ENCODE data around the gene HSF5.

The HSF5 gene

GRCh38 chr17:58487589-58488427, at the start of gene HSF5:
HSF5 (minus strand) TSS chr17:58488408; CDS start chr17:58488274, 134 bp downstream.
- TF ChIP-seq OSR1 (CRISPR knock-in tag; IDR thresholded peaks at IDR 0.05), result no peak
- TF ChIP-seq TSHZ2 (CRISPR knock-in tag; IDR thresholded peaks at IDR 0.05), result no peak
- no peak for TF ChIP-seq POU6F1 (CRISPR knock-in tag; IDR thresholded peaks at IDR 0.05; ENCODE audit: borderline replicate concordance, low read depth)
- TF ChIP-seq ARNTL (CRISPR knock-in tag; IDR thresholded peaks at IDR 0.05; ENCODE audit: borderline replicate concordance, low read depth), result no peak
- no peak for TF ChIP-seq BACH2 (CRISPR knock-in tag; IDR thresholded peaks at IDR 0.05; ENCODE audit: borderline replicate concordance)
- no peak; the same call in 2 of the 3 replicates for ATAC-seq

GRCh38 chr17:58537266-58537665, 49.1 kb upstream of the HSF5 start:
- TF ChIP-seq POU6F1 (CRISPR knock-in tag; IDR thresholded peaks at IDR 0.05; ENCODE audit: borderline replicate concordance, low read depth) (no peak), CSRNP3 (CRISPR knock-in tag; IDR thresholded peaks at IDR 0.05) (no peak), SNAI2 (CRISPR knock-in tag; IDR thresholded peaks at IDR 0.05) (no peak), ZC3H10 (CRISPR knock-in tag; IDR thresholded peaks at IDR 0.05) (no peak), BACH2 (CRISPR knock-in tag; IDR thresholded peaks at IDR 0.05; ENCODE audit: borderline replicate concordance) (no peak), ZNF565 (CRISPR knock-in tag; conservative IDR thresholded peaks at IDR 0.05; ENCODE audit: low read depth) (no peak), ZFP30 (CRISPR knock-in tag; IDR thresholded peaks at IDR 0.05) (no peak), ZNF70 (CRISPR knock-in tag; IDR thresholded peaks at IDR 0.05) (no peak), ISL1 (CRISPR knock-in tag; IDR thresholded peaks at IDR 0.05) (no peak), TOX (CRISPR knock-in tag; IDR thresholded peaks at IDR 0.05; ENCODE audit: borderline replicate concordance) (no peak), TCF4 (CRISPR knock-in tag; IDR thresholded peaks at IDR 0.05; ENCODE audit: borderline replicate concordance) (no peak)

GRCh38 chr17:58536542-58536941, 48.3 kb upstream of the HSF5 start:
- no peak for ATAC-seq
- TF ChIP-seq ZNF70 (CRISPR knock-in tag; IDR thresholded peaks at IDR 0.05) (no peak), PATZ1 (CRISPR knock-in tag; IDR thresholded peaks at IDR 0.05; ENCODE audit: borderline replicate concordance) (no peak), CSDC2 (CRISPR knock-in tag; IDR thresholded peaks at IDR 0.05) (no peak), TCF4 (CRISPR knock-in tag; IDR thresholded peaks at IDR 0.05; ENCODE audit: borderline replicate concordance) (no peak), ZNF565 (CRISPR knock-in tag; conservative IDR thresholded peaks at IDR 0.05; ENCODE audit: low read depth) (no peak), TSHZ2 (CRISPR knock-in tag; IDR thresholded peaks at IDR 0.05) (no peak), ZFP3 (CRISPR knock-in tag; IDR thresholded peaks at IDR 0.05) (no peak), ZNF8 (CRISPR knock-in tag; IDR thresholded peaks at IDR 0.05) (no peak), TOX (CRISPR knock-in tag; IDR thresholded peaks at IDR 0.05; ENCODE audit: borderline replicate concordance) (no peak)

More at GRCh38 chr17:58537266-58537665, 49.1 kb upstream of the HSF5 start:
- no peak for ATAC-seq
